ENCODE data around the gene CISD1. TPM values are rescaled to one million over a fixed set of nuclear protein-coding genes. Genes with fewer than 3 reads are reported as not detected.
"Not testable (repeated sequence)": the region's sequence is repeated elsewhere in the genome, so short reads cannot be mapped to it uniquely, and the experiment has no call there.

The CISD1 gene
- 32.9 TPM for total RNA-seq
- 10 to 100 TPM; 18.8 to 28.1 (median 21.1) TPM for polyA plus RNA-seq (ENCODE audit: insufficient read depth in 1 of 8, insufficient read length in 8 of 8, low replicate concordance in 1 of 8)
- long read RNA-seq, donor 1, transcript CISD1-201 (3 exons, 2,479 nt), result major isoform, 11 of 11 reads
- long read RNA-seq, donor 1, partial matches to known transcripts, result 0 of 11 reads
- long read RNA-seq, donor 1, other reads (novel, unspliced or antisense), result 0 of 11 reads
- long read RNA-seq, donor 2, partial matches to known transcripts, result 0 of 1 reads
- long read RNA-seq, donor 2, other reads (novel, unspliced or antisense), result 0 of 1 reads
- long read RNA-seq, donor 3, transcript CISD1-201 (3 exons, 2,479 nt), result major isoform, 16 of 16 reads
- long read RNA-seq, donor 3, partial matches to known transcripts, result 0 of 16 reads
- long read RNA-seq, donor 3, other reads (novel, unspliced or antisense), result 0 of 16 reads
- long read RNA-seq, donor 4, transcript CISD1-201 (3 exons, 2,479 nt), result major isoform, 13 of 13 reads
- long read RNA-seq, donor 4, partial matches to known transcripts, result 0 of 13 reads
- long read RNA-seq, donor 4, other reads (novel, unspliced or antisense), result 0 of 13 reads
- long read RNA-seq, donor 5, transcript CISD1-201 (3 exons, 2,479 nt), result major isoform, 28 of 35 reads
- long read RNA-seq, donor 5, partial matches to known transcripts, result 7 of 35 reads
- long read RNA-seq, donor 5, other reads (novel, unspliced or antisense), result 0 of 35 reads
- long read RNA-seq, donor 6, transcript CISD1-201 (3 exons, 2,479 nt), result major isoform, 31 of 36 reads
- long read RNA-seq, donor 6, partial matches to known transcripts, result 5 of 36 reads
- long read RNA-seq, donor 6, other reads (novel, unspliced or antisense), result 0 of 36 reads
- long read RNA-seq, donor 7, transcript CISD1-201 (3 exons, 2,479 nt), result major isoform, 24 of 30 reads
- long read RNA-seq, donor 7, partial matches to known transcripts, result 6 of 30 reads
- long read RNA-seq, donor 7, other reads (novel, unspliced or antisense), result 0 of 30 reads
- long read RNA-seq, donor 8, transcript CISD1-201 (3 exons, 2,479 nt), result major isoform, 17 of 24 reads
- long read RNA-seq, donor 8, partial matches to known transcripts, result 7 of 24 reads
- long read RNA-seq, donor 8, other reads (novel, unspliced or antisense), result 0 of 24 reads
- long read RNA-seq, donor 9, transcript CISD1-201 (3 exons, 2,479 nt), result major isoform, 16 of 16 reads
- long read RNA-seq, donor 9, partial matches to known transcripts, result 0 of 16 reads
- long read RNA-seq, donor 9, other reads (novel, unspliced or antisense), result 0 of 16 reads
- long read RNA-seq, donor 10, transcript CISD1-201 (3 exons, 2,479 nt), result major isoform, 30 of 30 reads
- long read RNA-seq, donor 10, partial matches to known transcripts, result 0 of 30 reads
- long read RNA-seq, donor 10, other reads (novel, unspliced or antisense), result 0 of 30 reads
- long read RNA-seq, donor 11, transcript CISD1-201 (3 exons, 2,479 nt), result major isoform, 30 of 30 reads
- long read RNA-seq, donor 11, partial matches to known transcripts, result 0 of 30 reads
- long read RNA-seq, donor 11, other reads (novel, unspliced or antisense), result 0 of 30 reads

DNA sequence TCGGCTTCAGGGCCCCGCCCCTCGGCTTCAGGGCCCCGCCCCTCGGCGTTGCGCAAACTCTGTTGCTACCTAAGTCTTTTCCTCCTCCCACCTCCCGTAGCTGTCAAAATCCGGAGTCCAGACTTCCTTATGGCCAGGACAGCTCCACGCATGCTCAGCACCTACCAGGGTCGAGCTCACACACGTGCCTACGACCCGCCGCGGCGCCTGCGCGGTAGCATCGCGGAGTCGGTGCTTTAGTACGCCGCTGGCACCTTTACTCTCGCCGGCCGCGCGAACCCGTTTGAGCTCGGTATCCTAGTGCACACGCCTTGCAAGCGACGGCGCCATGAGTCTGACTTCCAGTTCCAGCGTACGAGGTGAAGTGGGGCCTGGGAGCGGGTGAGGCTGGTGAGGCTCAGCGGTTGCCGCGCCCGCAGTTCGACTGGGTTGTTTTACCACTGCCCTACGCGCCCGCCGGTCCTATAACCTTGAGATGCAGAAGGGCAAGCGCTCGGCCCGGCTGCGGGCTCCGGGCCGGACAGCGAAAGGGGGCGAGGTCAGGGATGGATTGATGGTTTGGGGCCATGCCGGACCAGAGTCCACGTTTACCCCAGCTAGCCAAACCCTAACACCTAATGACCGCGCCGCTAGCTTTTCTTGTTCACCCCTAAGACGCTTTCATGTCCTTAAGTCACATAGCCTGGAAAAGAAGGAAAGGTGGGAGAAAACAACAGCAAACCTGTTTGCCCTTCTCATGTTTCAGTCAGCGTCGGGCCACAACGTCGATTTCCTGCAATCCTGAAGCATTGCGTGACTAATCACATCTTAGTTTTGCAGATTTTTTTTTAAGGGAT, at the start of gene CISD1:
TSS of gene CISD1 (plus strand) at position 217 of the 836 bp plus-strand sequence. CDS start at position 329, 112 bp downstream.
- Histone ChIP-seq H3K27me3 (ENCODE audit: control insufficient read depth, insufficient read depth, low read length) (no peaks in the 10 kb centered on the region), H3K4me1 (ENCODE audit: control insufficient read depth, insufficient read depth, low read length) (peaks cover 2% of the 10 kb centered on the region), H3K4me3 (ENCODE audit: low read length) (peak within 1 kb of the TSS; percentile 81), H3K36me3 (ENCODE audit: control insufficient read depth, insufficient read depth, low read length) (no peaks in the 10 kb centered on the region), H3K9me3 (replicated peaks; ENCODE audit: control insufficient read depth, low read depth, low read length) (no peaks in the 10 kb centered on the region), H3K27ac (ENCODE audit: low read length) (peak within 1 kb of the TSS; percentile 95)
- DNase-seq, result peak; percentile 99
- WGBS (ENCODE audit: insufficient coverage), result under 1% methylated on average over 55 of the region's 66 CpGs

GRCh38 chr10:58219875-58220274, 49.1 kb upstream of the CISD1 start:
- Histone ChIP-seq H3K27ac (ENCODE audit: low read length) (no peak overlapping the region), H3K4me1 (ENCODE audit: control insufficient read depth, insufficient read depth, low read length) (no peaks in the 10 kb centered on the region)
- no peak for DNase-seq

GRCh38 chr10:58220769-58221451, 48.1 kb upstream of the CISD1 start:
- Histone ChIP-seq H3K4me1 (ENCODE audit: control insufficient read depth, insufficient read depth, low read length) (no peaks in the 10 kb centered on the region), H3K27ac (ENCODE audit: low read length) (no peak overlapping the region), H3K9me3 (replicated peaks; ENCODE audit: control insufficient read depth, low read depth, low read length) (no peaks in the 10 kb centered on the region), H3K36me3 (ENCODE audit: control insufficient read depth, insufficient read depth, low read length) (peaks cover 3% of the 10 kb centered on the region), H3K27me3 (ENCODE audit: control insufficient read depth, insufficient read depth, low read length) (no peaks in the 10 kb centered on the region), H3K4me3 (ENCODE audit: low read length) (no peak overlapping the region)
- no peak for DNase-seq
- no CpG with 5 or more reads among the region's 2 CpGs for WGBS (ENCODE audit: insufficient coverage)

More at GRCh38 chr10:58219875-58220274, 49.1 kb upstream of the CISD1 start:
- Histone ChIP-seq H3K4me3 (ENCODE audit: low read length) (no peak overlapping the region), H3K36me3 (ENCODE audit: control insufficient read depth, insufficient read depth, low read length) (peaks cover 3% of the 10 kb centered on the region), H3K9me3 (replicated peaks; ENCODE audit: control insufficient read depth, low read depth, low read length) (no peaks in the 10 kb centered on the region), H3K27me3 (ENCODE audit: control insufficient read depth, insufficient read depth, low read length) (no peaks in the 10 kb centered on the region)

GRCh38 chr10:58225654-58226053, 43.3 kb upstream of the CISD1 start:
- WGBS (ENCODE audit: insufficient coverage), result no CpG with 5 or more reads among the region's 2 CpGs
- DNase-seq, result no peak
- no peaks in the 10 kb centered on the region for H3K9me3 ChIP-seq (replicated peaks; ENCODE audit: control insufficient read depth, low read depth, low read length)
- H3K4me3 ChIP-seq (ENCODE audit: low read length), result no peak overlapping the region
- H3K4me1 ChIP-seq (ENCODE audit: control insufficient read depth, insufficient read depth, low read length), result no peaks in the 10 kb centered on the region
- H3K27ac ChIP-seq (ENCODE audit: low read length), result no peak overlapping the region
- no peaks in the 10 kb centered on the region for H3K27me3 ChIP-seq (ENCODE audit: control insufficient read depth, insufficient read depth, low read length)
- no peaks in the 10 kb centered on the region for H3K36me3 ChIP-seq (ENCODE audit: control insufficient read depth, insufficient read depth, low read length)

GRCh38 chr10:58229856-58230255, 39.1 kb upstream of the CISD1 start:
- H3K36me3 ChIP-seq (ENCODE audit: control insufficient read depth, insufficient read depth, low read length), result not testable (repeated sequence)

DNA sequence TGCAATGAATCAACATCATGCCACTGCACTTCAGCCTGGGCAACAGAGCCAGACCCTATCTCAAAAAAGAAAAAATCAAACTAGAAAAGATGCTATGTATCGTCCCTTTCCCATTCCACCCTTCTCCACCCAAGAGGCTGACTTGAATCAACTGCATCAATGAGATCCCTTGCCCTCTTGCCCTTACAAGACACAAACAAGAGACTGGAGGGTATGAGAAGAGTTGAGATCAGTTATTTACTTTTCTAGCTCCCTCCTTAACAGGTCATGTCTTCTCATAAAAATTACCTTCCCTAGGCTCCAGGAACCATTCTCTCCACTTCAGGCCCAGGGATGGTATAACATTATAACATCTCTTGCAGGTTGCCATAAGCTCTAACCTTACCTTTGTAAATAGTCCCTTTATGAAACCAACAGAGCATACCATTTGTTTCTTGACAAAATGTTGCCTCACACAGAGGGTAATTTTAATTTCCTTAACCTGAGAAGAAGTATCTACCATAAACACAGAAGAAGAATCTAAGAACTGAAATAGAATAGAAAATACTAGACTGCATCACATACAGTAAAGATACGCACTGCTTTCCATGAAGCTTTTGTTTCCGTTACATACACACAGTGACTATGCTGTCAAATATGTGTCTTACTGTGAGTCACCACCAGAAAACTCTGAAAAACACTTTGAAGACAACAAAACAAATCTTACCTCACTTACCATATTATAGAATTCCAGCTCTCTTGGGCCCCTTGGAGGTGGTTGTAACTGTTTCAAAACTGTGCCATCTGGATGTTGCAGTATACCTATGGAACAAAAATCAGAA, 31.7 kb upstream of the CISD1 start:
- Histone ChIP-seq H3K36me3 (ENCODE audit: control insufficient read depth, insufficient read depth, low read length) (peaks cover 5% of the 10 kb centered on the region), H3K4me1 (ENCODE audit: control insufficient read depth, insufficient read depth, low read length) (no peaks in the 10 kb centered on the region), H3K9me3 (replicated peaks; ENCODE audit: control insufficient read depth, low read depth, low read length) (no peaks in the 10 kb centered on the region), H3K27ac (ENCODE audit: low read length) (no peak overlapping the region), H3K27me3 (ENCODE audit: control insufficient read depth, insufficient read depth, low read length) (no peaks in the 10 kb centered on the region), H3K4me3 (ENCODE audit: low read length) (no peak overlapping the region)
- no CpG with 5 or more reads among the region's 3 CpGs for WGBS (ENCODE audit: insufficient coverage)
- DNase-seq, result peak; percentile 6

More at GRCh38 chr10:58229856-58230255, 39.1 kb upstream of the CISD1 start:
- WGBS (ENCODE audit: insufficient coverage), result 91% methylated on average over 7 of the region's 7 CpGs
- not testable (repeated sequence) for H3K27me3 ChIP-seq (ENCODE audit: control insufficient read depth, insufficient read depth, low read length); H3K4me1 ChIP-seq (ENCODE audit: control insufficient read depth, insufficient read depth, low read length); H3K4me3 ChIP-seq (ENCODE audit: low read length); H3K9me3 ChIP-seq (replicated peaks; ENCODE audit: control insufficient read depth, low read depth, low read length); DNase-seq; H3K27ac ChIP-seq (ENCODE audit: low read length)

- H3K27me3 ChIP-seq (ENCODE audit: control insufficient read depth, insufficient read depth, low read length), result no peaks in the 10 kb centered on the region
- 100% methylated on average over 2 of the region's 5 CpGs for WGBS (ENCODE audit: insufficient coverage)
- H3K4me1 ChIP-seq (ENCODE audit: control insufficient read depth, insufficient read depth, low read length), result no peaks in the 10 kb centered on the region
- H3K36me3 ChIP-seq (ENCODE audit: control insufficient read depth, insufficient read depth, low read length), result peaks cover 5% of the 10 kb centered on the region
- DNase-seq, result no peak
- H3K4me3 ChIP-seq (ENCODE audit: low read length), result no peak overlapping the region
- H3K9me3 ChIP-seq (replicated peaks; ENCODE audit: control insufficient read depth, low read depth, low read length), result no peaks in the 10 kb centered on the region
- H3K27ac ChIP-seq (ENCODE audit: low read length), result no peak overlapping the region
Observed at GRCh38 chr10:58239561-58240169, 29.3 kb upstream of the CISD1 start.

DNA sequence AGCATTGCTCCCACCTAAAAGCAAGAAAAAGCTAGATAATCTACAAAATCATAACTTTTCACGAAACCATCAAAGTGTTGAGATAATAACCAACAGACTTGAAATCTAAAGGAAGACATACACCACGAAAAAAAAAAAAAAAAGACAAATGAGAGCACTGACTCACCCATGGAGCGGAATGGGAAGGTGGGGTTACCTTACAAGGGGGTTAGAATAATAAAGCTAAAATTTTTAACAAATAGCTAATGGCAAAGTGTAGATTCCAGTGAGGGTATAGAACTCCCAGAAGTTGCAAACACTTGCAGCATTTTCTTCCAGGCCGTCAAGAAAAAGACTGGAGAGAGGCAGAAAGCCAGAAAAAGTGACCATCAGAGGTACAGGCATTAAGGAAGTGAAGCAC, 28.4 kb upstream of the CISD1 start:
- Histone ChIP-seq H3K4me3 (ENCODE audit: low read length) (no peak overlapping the region), H3K4me1 (ENCODE audit: control insufficient read depth, insufficient read depth, low read length) (no peaks in the 10 kb centered on the region), H3K27me3 (ENCODE audit: control insufficient read depth, insufficient read depth, low read length) (no peaks in the 10 kb centered on the region), H3K27ac (ENCODE audit: low read length) (no peak overlapping the region), H3K9me3 (replicated peaks; ENCODE audit: control insufficient read depth, low read depth, low read length) (no peaks in the 10 kb centered on the region), H3K36me3 (ENCODE audit: control insufficient read depth, insufficient read depth, low read length) (peaks cover 5% of the 10 kb centered on the region)
- DNase-seq, result no peak
- no CpG with 5 or more reads among the region's 4 CpGs for WGBS (ENCODE audit: insufficient coverage)
